Ureter (tissue), 1 donor: ENCODE data around the gene CYTH1. TPM values are rescaled to one million over a fixed set of nuclear protein-coding genes. Genes with fewer than 3 reads are reported as not detected.

Experiments
- DNase-seq: peaks from one replicate; pipeline ENCODE4 v3.0.0-alpha.2; 2020; ENCODE audit warnings: low spot score
- total RNA-seq: library from RNA; stranded (reverse); gene quantifications from one replicate; pipeline ENCODE4 v1.2.4, GENCODE V29; 2023
- donor health status: DM: yes; HTN: yes; CAD: no.

Gene CYTH1
- total RNA-seq, 1 donor from 2014 or later, result 55.6 TPM

DNA sequence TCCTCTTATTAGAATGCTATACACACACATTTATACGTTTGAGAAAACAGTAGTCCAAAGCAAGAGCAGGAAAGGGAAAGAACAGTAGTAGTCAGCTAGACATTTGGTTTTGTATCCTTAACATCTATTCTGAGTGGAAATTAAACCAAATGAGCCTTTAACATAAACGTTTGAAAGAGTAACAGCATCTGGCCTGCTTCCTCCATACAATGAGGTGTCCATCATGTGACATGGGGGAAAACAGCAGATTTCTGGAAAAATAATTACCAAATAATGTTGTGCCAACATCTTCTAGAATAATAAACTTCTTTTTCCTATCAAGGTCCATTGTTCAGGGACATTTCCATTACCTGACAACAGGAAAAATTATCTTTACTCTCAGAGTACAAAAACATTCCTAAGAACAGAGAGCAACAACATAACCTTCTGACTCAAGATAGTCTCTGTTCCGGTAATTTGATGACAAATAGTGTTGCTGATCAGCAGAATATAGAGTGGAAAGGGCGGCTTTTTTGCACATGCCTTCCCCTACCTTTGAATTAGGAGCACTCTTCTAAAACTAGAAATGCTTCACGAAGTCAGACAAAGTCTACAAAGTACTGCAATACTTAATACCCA, 20.2 kb downstream of the CYTH1 start:
- no peak for DNase-seq

DNA sequence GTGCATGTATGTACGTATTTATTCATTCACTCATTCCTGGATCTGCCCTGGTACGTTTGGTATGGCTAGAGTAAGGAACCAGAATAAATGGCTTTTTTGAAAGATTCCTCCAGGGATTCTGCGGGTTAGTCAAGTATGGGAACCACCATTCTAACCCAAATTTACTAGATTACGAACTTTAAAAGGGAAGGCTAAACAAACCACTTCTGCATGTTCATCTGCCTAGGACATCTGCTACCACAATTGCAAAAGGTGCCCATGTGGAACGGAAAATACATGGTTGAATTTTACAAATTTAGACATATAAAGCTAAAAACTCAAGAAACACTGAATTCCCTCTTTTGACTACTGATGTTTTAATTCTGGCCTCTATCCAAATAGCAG, 22.1 kb downstream of the CYTH1 start:
- DNase-seq, result no peak

DNA sequence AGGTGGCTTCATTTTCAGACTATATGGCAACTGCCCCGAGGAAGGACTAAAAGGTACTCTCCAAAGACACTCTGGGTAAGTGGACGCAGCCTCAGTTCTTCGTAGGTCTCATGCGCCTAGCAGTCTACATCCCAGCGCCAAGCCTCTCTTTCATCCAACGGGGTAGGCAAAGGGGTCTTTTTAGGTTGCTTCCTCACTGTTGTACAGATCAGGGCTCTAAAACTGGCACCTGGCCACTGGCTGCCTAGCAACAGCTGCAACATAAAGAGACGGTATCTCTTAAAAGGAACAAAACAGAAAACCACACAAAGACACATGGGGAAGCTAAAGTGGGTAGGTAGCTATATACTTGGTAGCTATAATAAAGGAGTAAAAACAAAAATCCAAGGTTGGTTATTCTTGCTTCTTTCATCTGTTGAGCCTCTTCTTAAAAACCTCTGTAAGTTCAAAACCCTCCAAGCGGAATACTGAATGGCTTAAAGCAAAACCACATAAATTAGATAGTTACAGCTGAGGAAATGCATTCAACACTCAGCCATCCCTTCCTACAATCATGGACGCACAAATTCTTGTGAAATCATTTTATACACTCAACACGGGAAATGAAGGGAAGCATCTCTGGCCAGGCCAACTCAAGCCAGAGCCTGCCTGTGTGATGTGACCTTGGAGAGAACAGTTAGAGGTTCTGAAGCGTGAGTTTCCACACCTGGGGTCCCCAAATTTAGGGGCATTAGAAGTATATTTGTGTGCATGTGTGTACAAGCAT, 22.7 kb downstream of the CYTH1 start:
- DNase-seq, result peak; percentile 43

DNA sequence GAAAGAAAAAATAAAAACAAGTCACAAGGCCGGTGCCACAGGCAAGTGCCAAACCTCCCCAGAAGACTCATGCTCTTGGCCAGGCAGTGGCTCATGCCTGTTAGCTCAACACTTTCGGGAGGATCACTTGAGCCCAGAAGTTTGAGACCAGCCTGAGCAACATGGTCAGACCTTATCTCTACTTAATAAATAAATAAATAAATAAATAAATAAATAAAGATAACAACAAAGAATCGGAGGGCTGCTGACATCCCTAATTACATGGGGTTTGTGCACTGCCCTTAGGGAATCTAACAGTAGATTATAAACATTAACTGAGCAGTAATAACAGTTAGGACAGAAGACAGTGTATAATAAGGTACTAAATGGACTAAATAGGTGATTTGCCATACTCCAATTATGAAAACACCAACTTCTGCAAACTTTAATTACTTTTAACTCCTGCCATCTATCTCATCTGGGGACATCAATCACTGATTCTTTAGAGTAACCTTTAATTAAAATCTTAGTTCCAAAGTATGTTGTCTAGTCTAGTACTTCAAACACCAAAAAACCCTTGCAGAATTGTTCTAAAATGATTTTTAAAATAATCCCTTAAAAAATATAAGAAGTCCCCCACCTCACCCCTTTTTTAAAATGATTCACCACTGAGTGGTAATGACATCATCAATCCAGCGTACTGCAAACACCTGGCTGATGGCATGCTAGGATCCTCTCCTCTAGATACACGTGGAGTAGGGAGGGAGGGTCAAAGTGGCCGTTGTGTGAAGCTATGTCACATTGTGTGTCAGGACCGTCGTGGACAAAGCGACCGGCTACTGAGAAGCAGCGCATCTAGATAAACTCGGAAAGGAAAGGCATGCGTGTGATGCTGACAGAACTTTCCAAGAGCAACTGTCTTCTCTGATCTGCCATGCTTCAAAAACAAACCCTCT, 28.5 kb downstream of the CYTH1 start:
- no peak for DNase-seq

DNA sequence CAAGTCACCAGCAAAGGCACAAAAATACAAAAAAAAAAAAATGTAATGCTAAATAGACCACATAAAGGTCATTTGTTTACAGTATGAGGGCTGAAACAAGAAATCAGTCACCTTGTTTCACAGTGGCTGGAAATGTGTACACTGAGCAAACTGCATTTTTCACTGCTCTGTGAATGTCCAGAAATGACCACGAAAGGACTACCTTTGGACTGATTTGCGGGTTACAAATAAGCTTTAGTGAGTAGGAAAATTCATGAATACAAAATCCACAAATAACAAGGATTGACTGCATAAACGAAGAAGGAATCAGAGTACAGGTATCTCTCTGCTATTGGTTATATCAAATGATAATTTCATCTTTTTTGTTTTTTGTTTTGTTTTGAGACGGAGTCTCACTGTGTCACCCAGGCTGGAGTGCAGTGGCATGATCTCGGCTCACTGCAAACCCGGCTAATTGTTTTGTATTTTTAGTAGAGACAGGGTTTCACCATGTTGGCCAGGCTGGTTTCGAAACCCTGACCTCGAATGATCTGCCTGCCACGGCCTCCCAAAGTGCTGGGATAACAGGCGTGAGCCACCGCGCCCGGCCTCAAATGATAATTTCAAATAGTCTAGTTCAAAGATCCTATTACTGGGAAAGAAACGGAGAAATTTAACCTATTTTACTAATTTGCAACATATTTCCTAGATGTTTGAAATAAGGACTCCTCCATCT, 30.5 kb downstream of the CYTH1 start:
- peak; percentile 14 for DNase-seq

DNA sequence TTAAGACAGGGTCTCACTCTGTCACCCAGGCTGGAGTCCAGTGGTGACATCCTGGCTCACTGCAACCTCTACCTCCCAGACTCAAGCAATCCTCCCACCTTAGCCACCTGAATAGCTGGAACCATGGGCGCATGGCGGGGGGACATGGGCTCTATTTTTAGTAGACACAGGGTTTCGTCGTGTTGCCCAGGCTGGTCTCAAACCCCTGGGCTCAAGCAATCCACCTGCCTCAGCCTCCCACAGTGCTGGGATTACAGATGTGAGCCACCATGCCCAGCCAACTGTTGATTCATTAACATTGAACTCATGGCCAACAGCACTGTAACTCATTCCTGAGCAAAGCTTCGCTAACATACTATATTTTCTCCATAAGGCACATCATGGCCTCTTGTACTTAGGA, 31.1 kb downstream of the CYTH1 start:
- DNase-seq, result peak; percentile 19

DNA sequence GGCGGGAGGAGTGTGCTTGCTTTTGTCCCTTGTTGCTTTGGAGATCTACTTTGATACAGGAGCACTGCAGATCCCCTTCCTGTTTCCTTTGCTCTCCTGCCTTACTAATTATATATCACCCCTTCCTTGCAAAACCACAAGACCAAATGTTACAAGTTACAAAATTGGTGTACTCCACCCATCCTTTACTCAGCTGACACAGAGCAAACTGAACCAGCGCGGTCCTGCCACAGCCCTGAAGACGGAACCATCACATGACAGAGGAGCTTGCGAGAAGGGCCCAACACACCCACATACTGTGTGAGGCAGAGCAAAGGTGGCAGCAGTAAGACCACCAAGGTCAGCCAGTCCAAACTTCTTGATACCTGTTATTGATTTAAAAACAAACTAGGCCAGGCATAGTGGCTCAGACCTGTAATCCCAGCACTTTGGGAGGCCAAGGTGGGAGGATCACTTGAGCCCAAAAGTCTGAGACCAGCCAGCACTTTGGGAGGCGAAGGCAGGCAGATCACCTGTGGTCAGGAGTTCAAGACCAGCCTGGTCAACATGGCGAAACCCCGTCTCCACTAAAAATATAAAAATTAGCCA, 33.2 kb downstream of the CYTH1 start:
- peak; percentile 79 for DNase-seq

DNA sequence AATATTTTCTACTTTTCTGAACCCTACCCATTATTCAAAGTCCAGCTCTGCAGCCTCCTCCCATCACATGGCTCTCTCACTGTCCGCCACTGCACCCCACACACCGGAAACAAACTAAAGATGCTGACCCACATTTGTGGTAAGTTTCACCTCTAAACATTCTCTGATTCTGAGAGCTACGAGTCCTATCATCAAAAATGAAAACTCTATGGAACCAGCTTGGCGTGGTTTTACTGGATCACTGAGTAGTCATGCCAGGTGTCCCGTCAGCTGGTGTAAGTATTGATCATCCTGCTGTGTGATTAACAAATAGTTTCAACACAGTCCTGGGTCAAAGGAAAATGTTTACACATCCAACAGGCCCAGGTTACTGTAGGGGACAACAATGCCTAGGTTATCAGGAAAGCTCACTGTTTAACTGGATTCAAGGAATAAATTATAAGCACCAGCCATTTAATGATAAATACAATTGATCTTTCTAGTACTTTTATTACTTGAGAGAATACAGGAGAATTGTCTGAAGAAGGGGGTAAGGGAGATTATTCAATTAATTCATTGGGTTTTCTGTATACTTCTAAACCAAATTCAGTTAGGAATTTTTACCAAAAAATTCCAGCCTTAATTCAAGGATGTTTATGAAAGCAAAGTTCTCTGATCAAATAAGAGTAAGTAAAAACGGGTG, 33.9 kb downstream of the CYTH1 start:
- no peak for DNase-seq

DNA sequence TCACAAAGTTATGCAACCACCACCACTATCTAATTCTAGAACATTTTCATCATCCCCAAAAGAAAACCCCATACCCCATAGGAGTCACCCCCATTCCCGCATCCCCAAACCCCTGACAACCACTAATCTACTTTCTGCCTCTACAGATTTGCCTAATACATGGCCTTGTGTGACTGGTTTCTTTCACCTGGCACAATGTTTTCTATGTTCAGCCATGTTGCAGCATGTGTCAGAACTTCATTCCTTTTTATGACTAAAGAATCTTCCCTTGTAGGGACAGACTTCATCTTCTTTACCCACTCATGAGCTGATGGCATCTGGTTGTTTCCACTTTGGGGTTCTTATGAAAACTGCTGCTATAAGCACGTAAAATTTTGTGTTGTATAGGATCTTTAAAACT, 34.6 kb downstream of the CYTH1 start:
- no peak for DNase-seq

DNA sequence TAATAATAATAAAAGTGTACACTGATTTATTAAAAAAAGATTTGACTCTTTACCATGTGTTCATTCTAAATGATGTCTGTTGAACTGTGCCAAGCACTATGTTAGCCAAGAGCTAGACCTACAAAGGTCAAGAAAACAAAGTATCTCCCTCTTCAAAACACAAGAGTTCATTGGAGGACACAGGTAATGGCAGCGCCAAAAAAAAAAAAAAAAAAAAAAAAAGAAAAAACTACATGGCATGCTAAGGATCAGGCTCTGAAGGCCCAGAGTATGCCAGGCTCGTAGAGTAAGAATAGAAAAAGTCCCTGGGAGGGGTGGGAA, 35.2 kb downstream of the CYTH1 start:
- DNase-seq, result no peak

DNA sequence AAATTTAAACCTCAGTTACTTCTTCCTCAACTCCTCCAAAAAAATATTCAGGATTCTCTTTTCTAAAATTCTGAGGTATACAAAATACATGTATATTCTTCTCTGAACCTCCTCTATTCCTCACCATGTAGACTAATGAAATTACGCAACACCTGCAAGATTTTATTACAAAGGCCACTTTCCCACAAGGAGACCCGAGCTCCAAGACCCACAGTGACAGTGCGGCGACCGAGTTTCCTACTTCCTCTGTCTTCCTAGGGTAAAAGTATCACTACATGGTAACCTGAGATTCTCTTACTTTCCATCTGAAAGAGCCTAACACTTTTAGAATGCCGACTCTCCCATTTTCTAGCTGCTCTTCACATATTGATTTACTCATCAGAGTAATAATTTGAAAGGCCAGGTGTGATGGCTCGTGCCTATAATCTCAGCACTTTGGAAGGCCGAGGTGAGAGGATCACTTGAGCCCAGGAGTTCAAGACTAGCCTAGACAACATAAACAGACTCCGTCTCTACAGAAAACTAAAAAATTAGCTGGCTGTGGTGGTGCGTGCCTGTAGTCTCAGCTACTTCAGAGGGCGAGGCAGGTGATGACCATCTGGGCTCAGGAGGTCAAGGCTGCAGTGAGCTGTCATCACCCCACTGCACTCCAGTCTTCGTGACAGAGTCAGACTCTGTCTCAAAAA, 35.7 kb downstream of the CYTH1 start:
- no peak for DNase-seq

DNA sequence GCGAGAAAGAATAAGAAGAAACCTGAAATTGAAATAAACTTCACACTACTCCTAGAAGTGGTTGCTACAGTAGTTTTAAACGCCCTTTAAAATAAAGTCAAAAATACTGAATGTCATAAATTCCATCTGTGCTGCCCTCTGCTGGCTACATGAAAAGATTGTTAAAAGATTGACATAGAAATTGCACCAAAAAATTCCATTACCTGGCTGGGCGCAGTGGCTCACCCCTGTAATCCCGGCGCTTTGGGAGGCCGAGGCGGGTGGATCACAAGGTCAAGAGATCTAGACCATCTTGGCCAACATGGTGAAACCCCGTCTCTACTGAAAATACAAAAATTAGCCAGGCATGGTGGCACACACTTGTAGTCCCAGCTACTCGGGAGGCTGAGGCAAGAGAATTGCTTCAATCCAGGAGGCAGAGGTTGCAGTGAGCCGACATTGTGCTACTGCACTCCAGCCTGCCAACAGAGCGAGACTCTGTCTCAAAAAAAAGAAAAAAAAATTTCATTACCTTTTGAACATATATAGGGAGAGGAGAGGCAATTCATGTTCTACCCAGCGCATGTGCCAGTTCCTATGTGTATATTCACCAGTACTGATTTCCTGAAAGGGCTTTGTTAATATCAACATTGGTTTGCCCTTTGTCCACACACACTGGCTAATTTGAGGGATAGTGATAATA, 36.5 kb downstream of the CYTH1 start:
- no peak for DNase-seq

DNA sequence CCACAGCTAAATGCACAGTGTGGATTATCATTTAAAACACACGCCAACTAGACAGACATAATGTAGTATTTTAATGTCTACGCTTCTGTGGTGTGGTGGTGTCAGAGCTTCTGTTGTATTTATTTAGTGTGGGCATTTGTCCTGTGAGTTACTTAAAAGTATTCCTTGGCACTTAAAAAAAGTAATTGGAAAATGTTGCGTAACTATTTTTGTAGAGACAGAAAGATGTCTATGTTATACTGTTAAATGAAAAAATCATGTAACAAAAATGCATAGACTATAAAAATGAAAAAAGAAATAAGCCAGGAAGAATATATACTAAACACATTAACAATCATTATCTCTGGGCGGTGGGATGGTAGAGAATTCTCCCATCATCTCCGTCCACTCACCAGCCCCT, 39.2 kb downstream of the CYTH1 start:
- DNase-seq, result no peak

DNA sequence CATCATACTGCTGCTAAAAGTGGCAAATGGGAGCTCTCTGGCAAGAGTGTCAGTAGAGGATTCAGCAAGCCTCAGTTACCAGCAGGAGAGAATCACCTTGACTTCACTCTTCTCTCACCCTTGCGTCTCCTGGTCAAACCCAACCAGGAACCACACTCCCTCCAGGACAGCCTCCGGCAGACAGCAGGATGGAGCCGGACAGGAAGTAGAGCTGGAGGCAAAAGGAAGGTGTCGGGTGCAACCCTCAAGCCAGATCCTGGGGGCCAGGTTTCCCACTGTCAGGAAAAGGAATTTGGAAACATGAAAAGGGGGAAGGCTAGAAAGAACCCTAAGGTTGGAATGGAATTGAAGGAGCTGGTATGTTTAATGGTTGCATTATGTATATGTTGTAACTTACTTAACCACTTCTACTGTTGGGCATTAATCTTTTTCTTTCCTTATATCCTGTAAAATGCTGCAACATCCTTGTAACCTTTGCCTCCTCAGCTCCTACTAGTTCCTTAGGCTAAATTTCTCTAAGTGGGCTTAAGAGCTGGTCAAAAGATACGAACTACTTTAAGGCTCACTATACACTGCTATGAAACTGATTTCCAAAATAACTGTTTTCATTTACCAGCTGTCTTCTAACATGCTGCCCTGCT, 40.3 kb downstream of the CYTH1 start:
- DNase-seq, result no peak

DNA sequence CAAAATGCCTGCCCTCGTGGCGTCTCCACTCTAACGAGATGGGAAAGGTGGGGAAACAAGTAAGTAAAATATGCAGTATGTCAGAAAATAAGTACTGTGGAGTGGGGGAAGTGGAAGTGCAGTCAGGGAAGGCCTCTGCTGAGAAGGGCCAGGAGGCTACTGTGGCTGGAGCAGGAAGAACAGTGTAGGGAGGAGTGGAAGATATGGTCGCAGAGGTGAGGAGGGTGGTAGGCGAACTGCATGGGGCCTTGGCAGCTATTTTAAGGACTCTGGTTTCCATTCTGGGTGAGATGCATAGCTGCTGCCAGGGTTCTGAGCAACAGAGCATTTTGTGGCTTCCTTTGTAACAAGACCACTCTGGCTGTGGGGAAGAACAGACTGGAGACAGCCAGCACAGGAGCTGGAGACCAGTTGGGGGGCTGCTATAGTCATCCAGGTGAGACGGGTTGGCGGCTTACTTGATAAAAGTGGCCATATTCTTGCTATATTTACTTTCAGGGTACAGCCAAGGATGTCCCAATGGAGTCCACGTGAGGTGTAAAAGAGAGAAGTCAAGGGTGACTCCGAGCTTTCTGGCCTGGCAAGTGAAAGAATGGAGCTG, 42.6 kb downstream of the CYTH1 start:
- no peak for DNase-seq

DNA sequence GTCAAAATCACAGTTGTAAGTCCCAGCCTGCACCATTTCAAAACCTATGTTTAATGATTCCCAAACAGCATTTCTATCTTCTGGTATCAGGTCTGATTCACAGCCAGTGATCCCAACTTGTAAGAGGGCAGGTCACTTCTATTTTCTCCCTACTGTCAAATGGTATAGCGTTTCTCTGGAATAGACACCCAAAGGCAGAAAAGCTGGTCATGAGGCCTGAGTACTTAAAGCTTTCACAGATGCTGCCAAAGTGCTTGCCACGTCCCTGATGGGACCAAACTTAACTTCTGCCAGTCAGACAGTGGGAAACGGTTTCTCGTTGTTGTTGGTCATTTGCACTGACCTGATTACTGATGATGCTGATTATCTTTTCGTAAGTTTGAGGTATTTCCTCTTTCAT, 43.4 kb downstream of the CYTH1 start:
- DNase-seq, result no peak

DNA sequence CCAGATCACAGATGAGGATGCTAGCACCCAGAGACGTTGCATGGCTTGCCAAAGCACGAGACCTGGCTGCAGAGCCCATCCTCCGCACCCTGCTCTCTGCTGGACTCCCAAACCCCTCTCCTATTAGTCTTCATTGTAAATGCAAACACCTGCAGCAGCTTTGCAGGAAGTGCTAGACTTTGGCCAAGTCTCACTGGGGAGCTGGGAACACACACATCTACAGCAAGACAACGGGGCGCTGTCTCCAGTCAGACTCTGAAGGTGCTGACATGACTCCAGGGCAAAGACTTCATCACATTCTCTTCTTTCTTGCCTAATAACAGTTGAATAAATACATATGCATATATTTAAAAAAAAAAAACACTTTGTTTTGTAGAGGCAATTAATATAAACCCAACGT, 43.8 kb downstream of the CYTH1 start:
- DNase-seq, result no peak

DNA sequence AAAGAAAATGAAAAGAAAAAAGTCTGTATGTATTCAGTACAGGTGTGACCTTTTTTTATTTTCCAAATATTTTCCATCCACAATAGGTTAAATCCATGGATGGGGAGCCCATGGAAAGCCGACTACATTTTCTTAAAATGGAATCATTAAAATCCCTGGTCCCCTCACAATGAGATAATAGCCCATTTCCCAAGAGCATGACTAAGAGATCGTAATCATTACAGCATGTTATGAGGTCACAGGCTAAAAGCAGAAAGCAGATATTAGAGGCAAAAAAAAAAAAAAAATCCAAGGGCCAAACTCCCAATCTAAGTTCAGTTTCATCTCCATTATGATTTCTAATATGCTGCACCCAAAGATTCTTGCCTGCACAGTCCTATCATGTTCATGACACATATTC, 44.7 kb downstream of the CYTH1 start:
- DNase-seq, result no peak

DNA sequence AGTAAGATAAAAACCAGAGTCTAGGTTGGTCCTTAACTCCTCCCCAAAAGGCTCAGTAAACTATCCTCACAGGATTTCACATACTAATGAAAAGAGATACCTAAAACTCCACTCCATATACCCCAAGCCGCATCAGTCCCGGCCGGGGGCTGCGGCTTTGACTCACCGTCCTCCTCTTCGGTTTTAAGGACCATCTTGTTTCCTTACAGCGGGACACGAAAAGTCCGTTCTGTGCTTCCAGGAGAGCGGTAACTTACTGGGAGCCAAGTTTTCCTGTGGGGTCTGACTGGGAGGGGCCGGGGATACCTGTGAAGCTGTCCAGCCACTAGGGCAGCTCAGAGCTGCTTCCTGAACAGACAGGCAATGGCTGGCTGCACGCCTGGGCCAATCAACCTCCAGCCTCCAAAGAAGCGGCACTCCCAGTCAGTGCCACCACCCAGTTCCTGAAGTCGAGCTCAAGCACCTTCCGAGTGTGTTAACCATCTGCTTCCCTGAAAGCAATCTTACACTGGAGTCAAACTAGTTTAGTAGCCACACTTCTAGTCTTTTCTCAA, 45.5 kb downstream of the CYTH1 start:
- peak; percentile 86 for DNase-seq
